Cardiac muscle cell (in vitro differentiated cells and primary cell): Measurements from ENCODE around the gene PDXP. TPM values are rescaled to one million over a fixed set of nuclear protein-coding genes. Genes with fewer than 3 reads are reported as not detected.
A peak's percentile ranks its signal among the peaks of the same experiment; 100 is the strongest.

Source experiments
- DNase-seq, 2 donors: peaks; one replicate each; pipeline versions ENCODE4 v3.0.0 to v3.0.0-alpha.2; 2010 to 2017; ENCODE audit warnings: low read depth in 1 of 2, low spot score in 1 of 2
- H3K27ac ChIP-seq: fragments of 200-600 bp; sonication (generic); 2 replicates; pipeline ENCODE4 v1.5.1; 2016
- H3K27me3 ChIP-seq: fragments of 200-600 bp; sonication (generic); 2 replicates; pipeline ENCODE4 v1.6.0; 2016; ENCODE audit warnings: control low read depth
- H3K36me3 ChIP-seq: fragments of 200-600 bp; sonication (generic); 2 replicates; pipeline ENCODE4 v1.5.1; 2016; ENCODE audit warnings: control low read depth
- H3K4me1 ChIP-seq: fragments of 200-600 bp; sonication (generic); 2 replicates; pipeline ENCODE4 v1.8.1; 2017; ENCODE audit warnings: low read depth, mild to moderate bottlenecking, mixed run types
- H3K4me3 ChIP-seq: fragments of 200-600 bp; sonication (generic); 2 replicates; pipeline ENCODE4 v1.5.1; 2016; ENCODE audit warnings: mild to moderate bottlenecking
- H3K9me3 ChIP-seq: fragments of 200-600 bp; sonication (generic); 2 replicates; pipeline ENCODE4 v1.5.1; 2017; ENCODE audit warnings: low read depth, mild to moderate bottlenecking, control low read depth
- CTCF ChIP-seq: IDR thresholded peaks from 2 replicates; pipeline ENCODE4 v1.5.1; 2012; ENCODE audit warnings: low read depth, mild to moderate bottlenecking, low read length
- polyA plus RNA-seq: library from polyadenylated mRNA; unstranded; fragments of >200 nt; fragmentation: Nextera tagmentation; extraction: Ambion mirVana; gene quantifications from 2 replicates; pipeline ENCODE4 v1.2.1, GENCODE V29; 2016
- total RNA-seq: library from RNA; depleted of rRNA; stranded (reverse); fragments of >200 nt; gene quantifications from 2 replicates; pipeline ENCODE4 v1.2.3, GENCODE V29; 2016

PDXP gene
- total and polyA plus RNA-seq, 2 experiments from 2014 or later, result 48.5 to 117 TPM

- Histone ChIP-seq H3K36me3 (peaks cover 6% of the 10 kb centered on the region), H3K4me3 (no peak overlapping the region), H3K4me1 (peaks cover 30% of the 10 kb centered on the region), H3K27me3 (no peaks in the 10 kb centered on the region), H3K27ac (peak overlapping the region; percentile 91), H3K9me3 (no peaks in the 10 kb centered on the region)
- peak; percentile 13 for TF ChIP-seq CTCF
- peak; percentile 88 to 96 for DNase-seq
These were observed 24.7 kb upstream of the PDXP start for GRCh38 chr22:37633625-37634416.

- DNase-seq, result no peak
- no peak overlapping the region for H3K4me3 ChIP-seq
- no peaks in the 10 kb centered on the region for H3K9me3 ChIP-seq
- H3K27ac ChIP-seq, result peak overlapping the region; percentile 91
- TF ChIP-seq CTCF, result peak; percentile 25
- H3K4me1 ChIP-seq, result peaks cover 30% of the 10 kb centered on the region
- H3K36me3 ChIP-seq, result peaks cover 3% of the 10 kb centered on the region
- no peaks in the 10 kb centered on the region for H3K27me3 ChIP-seq
These were observed 24.1 kb upstream of the PDXP start for GRCh38 chr22:37634417-37634924.

- peaks cover 34% of the 10 kb centered on the region for H3K4me1 ChIP-seq
These were observed 23.4 kb upstream of the PDXP start for GRCh38 chr22:37635157-37635556.

GRCh38 chr22:37636186-37636948 lies 22.2 kb upstream of the PDXP start:
- no peaks in the 10 kb centered on the region for H3K27me3 ChIP-seq
- H3K4me1 ChIP-seq, result peaks cover 36% of the 10 kb centered on the region
- no peaks in the 10 kb centered on the region for H3K36me3 ChIP-seq
- H3K27ac ChIP-seq, result peak overlapping the region; percentile 91
- H3K9me3 ChIP-seq, result no peaks in the 10 kb centered on the region
- H3K4me3 ChIP-seq, result no peak overlapping the region
- peak in 1 of 2 donors; percentile 84 for DNase-seq
- peak; percentile 48 for TF ChIP-seq CTCF

More at GRCh38 chr22:37635157-37635556, 23.4 kb upstream of the PDXP start:
- peak overlapping the region; percentile 91 for H3K27ac ChIP-seq
- no peaks in the 10 kb centered on the region for H3K9me3 ChIP-seq
- DNase-seq, result no peak
- no peaks in the 10 kb centered on the region for H3K27me3 ChIP-seq
- no peak for TF ChIP-seq CTCF
- H3K4me3 ChIP-seq, result no peak overlapping the region
- no peaks in the 10 kb centered on the region for H3K36me3 ChIP-seq

GRCh38 chr22:37636949-37637273 lies 21.6 kb upstream of the PDXP start:
- Histone ChIP-seq H3K4me3 (no peak overlapping the region), H3K4me1 (peaks cover 32% of the 10 kb centered on the region), H3K27me3 (no peaks in the 10 kb centered on the region), H3K27ac (no peak overlapping the region), H3K36me3 (no peaks in the 10 kb centered on the region), H3K9me3 (no peaks in the 10 kb centered on the region)
- no peak for DNase-seq
- no peak for TF ChIP-seq CTCF
